ENCODE results near the gene EPN2. TPM values are rescaled to one million over a fixed set of nuclear protein-coding genes. Genes with fewer than 3 reads are reported as not detected.

Gene EPN2
- polyA plus RNA-seq, 1 of the 3 experiments (the other 2 are of a cell fraction): 38.9 TPM

DNA sequence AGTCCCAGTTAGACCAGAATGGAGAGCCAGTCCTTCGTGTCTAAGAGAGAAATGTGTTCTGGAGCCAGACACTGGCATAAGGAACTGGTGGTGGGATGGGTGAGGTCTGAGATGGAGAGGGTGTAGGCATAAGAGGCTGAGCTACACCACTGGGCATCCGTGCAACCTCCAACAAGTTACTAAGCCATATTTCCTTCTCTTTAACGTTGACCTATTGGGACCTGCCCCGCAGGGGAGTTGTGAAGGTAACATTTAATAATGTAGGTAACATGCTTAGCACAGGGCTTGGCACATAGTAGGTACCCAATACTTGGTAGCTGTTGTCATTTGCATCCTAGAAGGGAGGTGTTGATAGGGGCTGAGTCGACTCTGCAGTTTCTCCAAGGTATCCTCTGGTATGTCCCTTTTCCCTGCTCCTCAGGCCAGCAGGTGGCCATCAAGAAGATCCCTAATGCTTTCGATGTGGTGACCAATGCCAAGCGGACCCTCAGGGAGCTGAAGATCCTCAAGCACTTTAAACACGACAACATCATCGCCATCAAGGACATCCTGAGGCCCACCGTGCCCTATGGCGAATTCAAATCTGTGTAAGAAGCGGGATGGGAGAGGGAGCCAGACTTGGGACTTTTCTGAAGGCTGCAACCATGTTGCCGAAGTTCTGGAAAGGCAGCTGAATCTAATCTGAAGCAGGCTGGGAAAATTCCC, 142.3 kb downstream of the EPN2 start:
- Histone ChIP-seq H3K4me1 (ENCODE audit: control insufficient read depth in 1 of 2, insufficient read depth in 2 of 2, low read depth in 1 of 2, low read length in 1 of 2) (peaks cover 12 to 43% of the 10 kb centered on the region in 2 experiments), H3K9me2 (no peaks in the 10 kb centered on the region), H3K27ac (ENCODE audit: low read depth in 2 of 2, low read length in 1 of 2) (peak overlapping the region; percentile 34 to 95; a peak in 2 of 4 replicates), H3K4me3 (ENCODE audit: low read depth in 2 of 2, low read length in 1 of 2) (peak overlapping the region; percentile 87 to 88), H3K4me2 (peak overlapping the region; percentile 96), H3K27me3 (ENCODE audit: insufficient read depth) (no peaks in the 10 kb centered on the region), H4K20me1 (ENCODE audit: insufficient read depth) (0 out of 2 replicates have a peak, but pooled peaks cover 7% of the 10 kb centered on the region), H3K9ac (peak overlapping the region; percentile 88), H3F3A (replicated peaks; ENCODE audit: insufficient read depth) (peaks cover 32% of the 10 kb centered on the region), H3K9me3 (no peaks in the 10 kb centered on the region), H2AFZ (ENCODE audit: low read depth) (no peak overlapping the region), H3K36me3 (replicated peaks in 1 of 2; ENCODE audit: control insufficient read depth in 1 of 2, insufficient read depth in 2 of 2, low read length in 1 of 2) (peaks cover 20 to 44% of the 10 kb centered on the region in 2 experiments), H3K79me2 (ENCODE audit: insufficient read depth) (peaks cover 61% of the 10 kb centered on the region)
- TF ChIP-seq, protein P1, sequence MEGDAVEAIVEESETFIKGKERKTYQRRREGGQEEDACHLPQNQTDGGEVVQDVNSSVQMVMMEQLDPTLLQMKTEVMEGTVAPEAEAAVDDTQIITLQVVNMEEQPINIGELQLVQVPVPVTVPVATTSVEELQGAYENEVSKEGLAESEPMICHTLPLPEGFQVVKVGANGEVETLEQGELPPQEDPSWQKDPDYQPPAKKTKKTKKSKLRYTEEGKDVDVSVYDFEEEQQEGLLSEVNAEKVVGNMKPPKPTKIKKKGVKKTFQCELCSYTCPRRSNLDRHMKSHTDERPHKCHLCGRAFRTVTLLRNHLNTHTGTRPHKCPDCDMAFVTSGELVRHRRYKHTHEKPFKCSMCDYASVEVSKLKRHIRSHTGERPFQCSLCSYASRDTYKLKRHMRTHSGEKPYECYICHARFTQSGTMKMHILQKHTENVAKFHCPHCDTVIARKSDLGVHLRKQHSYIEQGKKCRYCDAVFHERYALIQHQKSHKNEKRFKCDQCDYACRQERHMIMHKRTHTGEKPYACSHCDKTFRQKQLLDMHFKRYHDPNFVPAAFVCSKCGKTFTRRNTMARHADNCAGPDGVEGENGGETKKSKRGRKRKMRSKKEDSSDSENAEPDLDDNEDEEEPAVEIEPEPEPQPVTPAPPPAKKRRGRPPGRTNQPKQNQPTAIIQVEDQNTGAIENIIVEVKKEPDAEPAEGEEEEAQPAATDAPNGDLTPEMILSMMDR (IDR thresholded peaks at IDR 0.05): 0 out of 2 replicates have a peak, but pooled peaks have one; percentile 12
- no peak for TF ChIP-seq RFX5 (IDR thresholded peaks at IDR 0.05; ENCODE audit: low read length)
- no peak for DNase-seq
- 78% methylated on average over 13 of the region's 13 CpGs for WGBS (ENCODE audit: low lambda C conversion rate)
- POLR2A ChIA-PET: interaction anchor here (1.5 kb wide), 1 partner anchor 9 kb away, joined by 4 read pairs; no protein-coding TSS in a partner anchor
- CTCF ChIA-PET: interaction anchor here (2.7 to 3.1 kb wide), 2 partner anchors 17 to 68 kb away, joined by 18 to 35 read pairs; partner anchors contain the start of gene B9D1

DNA sequence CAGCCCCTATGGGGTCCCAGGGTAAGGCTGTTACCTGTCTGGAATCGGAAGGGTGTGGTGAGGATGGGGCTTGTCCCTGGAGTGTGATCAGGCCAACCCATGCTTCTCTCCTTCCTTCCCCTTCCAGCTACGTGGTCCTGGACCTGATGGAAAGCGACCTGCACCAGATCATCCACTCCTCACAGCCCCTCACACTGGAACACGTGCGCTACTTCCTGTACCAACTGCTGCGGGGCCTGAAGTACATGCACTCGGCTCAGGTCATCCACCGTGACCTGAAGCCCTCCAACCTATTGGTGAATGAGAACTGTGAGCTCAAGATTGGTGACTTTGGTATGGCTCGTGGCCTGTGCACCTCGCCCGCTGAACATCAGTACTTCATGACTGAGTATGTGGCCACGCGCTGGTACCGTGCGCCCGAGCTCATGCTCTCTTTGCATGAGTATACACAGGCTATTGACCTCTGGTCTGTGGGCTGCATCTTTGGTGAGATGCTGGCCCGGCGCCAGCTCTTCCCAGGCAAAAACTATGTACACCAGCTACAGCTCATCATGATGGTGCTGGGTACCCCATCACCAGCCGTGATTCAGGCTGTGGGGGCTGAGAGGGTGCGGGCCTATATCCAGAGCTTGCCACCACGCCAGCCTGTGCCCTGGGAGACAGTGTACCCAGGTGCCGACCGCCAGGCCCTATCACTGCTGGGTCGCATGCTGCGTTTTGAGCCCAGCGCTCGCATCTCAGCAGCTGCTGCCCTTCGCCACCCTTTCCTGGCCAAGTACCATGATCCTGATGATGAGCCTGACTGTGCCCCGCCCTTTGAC, 143.5 kb downstream of the EPN2 start:
- CTCF ChIA-PET: interaction anchor here (0.5 to 2.7 kb wide), 5 partner anchors 9 to 1926 kb away, joined by 3 to 18 read pairs (median 4); partner anchors contain the start of gene B9D1
- no peak for DNase-seq
- Histone ChIP-seq H3K36me3 (replicated peaks in 1 of 2; ENCODE audit: control insufficient read depth in 1 of 2, insufficient read depth in 2 of 2, low read length in 1 of 2) (peaks cover 26 to 49% of the 10 kb centered on the region in 2 experiments), H3K9me2 (no peaks in the 10 kb centered on the region), H3K4me1 (ENCODE audit: control insufficient read depth in 1 of 2, insufficient read depth in 2 of 2, low read depth in 1 of 2, low read length in 1 of 2) (peaks cover 23 to 54% of the 10 kb centered on the region in 2 experiments), H3K79me2 (ENCODE audit: insufficient read depth) (peaks cover 69% of the 10 kb centered on the region), H2AFZ (ENCODE audit: low read depth) (no peak overlapping the region), H3F3A (replicated peaks; ENCODE audit: insufficient read depth) (peaks cover 44% of the 10 kb centered on the region), H3K27me3 (ENCODE audit: insufficient read depth) (no peaks in the 10 kb centered on the region), H3K4me3 (ENCODE audit: low read depth in 2 of 2, low read length in 1 of 2) (no peak overlapping the region), H3K9ac (no peak overlapping the region), H3K4me2 (peak overlapping the region; percentile 96; the same call in 1 of the 2 replicates), H3K27ac (ENCODE audit: low read depth in 2 of 2, low read length in 1 of 2) (no peak overlapping the region; a peak in 1 of 4 replicates), H3K9me3 (no peaks in the 10 kb centered on the region), H4K20me1 (ENCODE audit: insufficient read depth) (0 out of 2 replicates have a peak, but pooled peaks cover 7% of the 10 kb centered on the region)
- POLR2A ChIA-PET: interaction anchor here (0.7 kb wide), 1 partner anchor 30 kb away, joined by 3 read pairs; no protein-coding TSS in a partner anchor
- TF ChIP-seq GABPA (IDR thresholded peaks at IDR 0.05; ENCODE audit: low read depth) (no peak), RAD21 (IDR thresholded peaks at IDR 0.05; ENCODE audit: low read length) (no peak), ELF1 (IDR thresholded peaks at IDR 0.05) (no peak), JUND (IDR thresholded peaks at IDR 0.05) (no peak), RFX5 (IDR thresholded peaks at IDR 0.05; ENCODE audit: low read length) (no peak), NRF1 (IDR thresholded peaks at IDR 0.05; ENCODE audit: low read depth, low read length) (no peak), RXRA (IDR thresholded peaks at IDR 0.05; ENCODE audit: borderline replicate concordance, low read depth) (no peak), TEAD4 (IDR thresholded peaks at IDR 0.05; ENCODE audit: borderline replicate concordance, insufficient read depth) (no peak)
- TF ChIP-seq, protein P2, sequence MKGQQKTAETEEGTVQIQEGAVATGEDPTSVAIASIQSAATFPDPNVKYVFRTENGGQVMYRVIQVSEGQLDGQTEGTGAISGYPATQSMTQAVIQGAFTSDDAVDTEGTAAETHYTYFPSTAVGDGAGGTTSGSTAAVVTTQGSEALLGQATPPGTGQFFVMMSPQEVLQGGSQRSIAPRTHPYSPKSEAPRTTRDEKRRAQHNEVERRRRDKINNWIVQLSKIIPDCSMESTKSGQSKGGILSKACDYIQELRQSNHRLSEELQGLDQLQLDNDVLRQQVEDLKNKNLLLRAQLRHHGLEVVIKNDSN (IDR thresholded peaks at IDR 0.05; ENCODE audit: borderline replicate concordance, low read depth): no peak
- TF ChIP-seq, protein P3, sequence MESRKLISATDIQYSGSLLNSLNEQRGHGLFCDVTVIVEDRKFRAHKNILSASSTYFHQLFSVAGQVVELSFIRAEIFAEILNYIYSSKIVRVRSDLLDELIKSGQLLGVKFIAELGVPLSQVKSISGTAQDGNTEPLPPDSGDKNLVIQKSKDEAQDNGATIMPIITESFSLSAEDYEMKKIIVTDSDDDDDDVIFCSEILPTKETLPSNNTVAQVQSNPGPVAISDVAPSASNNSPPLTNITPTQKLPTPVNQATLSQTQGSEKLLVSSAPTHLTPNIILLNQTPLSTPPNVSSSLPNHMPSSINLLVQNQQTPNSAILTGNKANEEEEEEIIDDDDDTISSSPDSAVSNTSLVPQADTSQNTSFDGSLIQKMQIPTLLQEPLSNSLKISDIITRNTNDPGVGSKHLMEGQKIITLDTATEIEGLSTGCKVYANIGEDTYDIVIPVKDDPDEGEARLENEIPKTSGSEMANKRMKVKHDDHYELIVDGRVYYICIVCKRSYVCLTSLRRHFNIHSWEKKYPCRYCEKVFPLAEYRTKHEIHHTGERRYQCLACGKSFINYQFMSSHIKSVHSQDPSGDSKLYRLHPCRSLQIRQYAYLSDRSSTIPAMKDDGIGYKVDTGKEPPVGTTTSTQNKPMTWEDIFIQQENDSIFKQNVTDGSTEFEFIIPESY (IDR thresholded peaks at IDR 0.05; ENCODE audit: borderline replicate concordance, low read depth): no peak
- TF ChIP-seq, protein P4, sequence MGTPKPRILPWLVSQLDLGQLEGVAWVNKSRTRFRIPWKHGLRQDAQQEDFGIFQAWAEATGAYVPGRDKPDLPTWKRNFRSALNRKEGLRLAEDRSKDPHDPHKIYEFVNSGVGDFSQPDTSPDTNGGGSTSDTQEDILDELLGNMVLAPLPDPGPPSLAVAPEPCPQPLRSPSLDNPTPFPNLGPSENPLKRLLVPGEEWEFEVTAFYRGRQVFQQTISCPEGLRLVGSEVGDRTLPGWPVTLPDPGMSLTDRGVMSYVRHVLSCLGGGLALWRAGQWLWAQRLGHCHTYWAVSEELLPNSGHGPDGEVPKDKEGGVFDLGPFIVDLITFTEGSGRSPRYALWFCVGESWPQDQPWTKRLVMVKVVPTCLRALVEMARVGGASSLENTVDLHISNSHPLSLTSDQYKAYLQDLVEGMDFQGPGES (IDR thresholded peaks at IDR 0.05; ENCODE audit: low read depth, low read length): no peak
- 93% methylated on average over 26 of the region's 29 CpGs for WGBS (ENCODE audit: low lambda C conversion rate)

Data from SK-N-SH (cell line).